NCI-H187 (cell line): ENCODE results near the gene HDAC9.

ENCODE experiments used
- DNase-seq, 2 experiments: peaks; one replicate each; lab custom pipeline; 2025; lab: John Stamatoyannopoulos, UW

HDAC9 gene

DNA sequence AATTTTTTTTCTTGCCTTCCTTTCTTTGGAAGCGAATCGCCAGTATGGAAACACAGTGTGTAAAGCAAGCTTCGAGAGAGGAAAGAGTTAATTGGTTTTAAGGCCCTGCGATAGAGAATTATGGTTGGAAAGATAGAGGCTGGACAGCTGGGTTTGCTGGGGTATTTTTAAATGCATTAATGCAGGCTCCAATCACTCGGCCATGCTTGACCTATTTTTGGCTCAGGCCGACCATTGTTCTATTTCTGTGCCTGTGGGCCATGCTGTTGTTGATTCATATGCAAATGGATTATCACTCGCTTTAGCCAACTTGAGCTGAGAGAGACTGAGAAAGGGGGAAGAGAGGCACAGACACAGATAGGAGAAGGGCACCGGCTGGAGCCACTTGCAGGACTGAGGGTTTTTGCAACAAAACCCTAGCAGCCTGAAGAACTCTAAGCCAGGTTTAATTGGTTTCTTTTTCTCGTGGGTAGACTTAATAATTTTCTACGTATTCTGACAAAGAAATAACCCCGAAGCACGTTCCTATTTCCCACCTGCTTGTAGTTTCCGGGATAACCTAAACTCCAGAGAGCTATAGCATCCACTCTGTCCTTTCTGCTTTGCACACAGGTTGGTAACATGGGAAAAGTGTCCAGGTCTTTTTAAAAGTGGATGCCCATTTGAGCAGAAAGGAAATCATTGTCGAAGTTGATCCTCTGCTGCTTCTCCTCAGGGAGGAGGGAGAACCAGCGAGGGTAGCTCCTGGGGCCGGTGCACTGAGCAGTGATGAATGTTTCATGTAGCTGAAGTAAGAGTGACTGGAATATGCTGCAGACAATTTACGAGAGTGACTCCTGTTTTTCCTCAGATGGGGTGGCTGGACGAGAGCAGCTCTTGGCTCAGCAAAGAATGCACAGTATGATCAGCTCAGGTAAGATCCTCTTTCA is at the start of gene HDAC9:
Gene HDAC9, plus strand, starts transcription at position 338 of the 929 bp plus-strand sequence. Its CDS starts 554 bp downstream, at position 892.
- DNase-seq, result peak; percentile 85 to 87

DNA sequence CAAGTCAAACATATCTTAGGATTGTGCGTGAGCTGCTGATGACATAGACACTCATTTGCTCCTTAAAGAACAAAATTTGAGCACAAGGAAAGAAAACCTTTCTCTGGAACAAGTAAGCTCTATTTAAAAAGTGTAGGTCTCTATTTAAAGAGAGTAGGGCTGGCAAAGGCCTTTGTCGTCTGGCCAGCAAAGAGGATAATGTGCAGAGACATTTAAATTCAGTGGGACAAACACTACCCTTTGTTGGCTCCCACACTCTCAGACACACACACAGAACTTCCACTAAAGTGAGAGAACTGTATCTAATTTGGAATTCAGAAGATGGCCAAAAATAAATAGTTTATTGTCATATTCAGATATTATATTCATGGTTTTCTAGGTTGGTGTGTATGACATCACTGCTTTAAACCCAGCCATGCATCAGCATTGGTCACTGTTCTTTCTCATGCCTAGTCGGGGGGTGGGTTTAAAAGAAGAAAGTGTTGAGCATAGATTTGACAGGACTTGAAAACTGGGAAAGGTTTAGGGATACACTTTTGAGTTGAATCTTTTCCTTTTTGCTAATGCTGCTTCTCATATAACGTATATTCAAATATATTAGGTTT is 49.5 kb upstream of the HDAC9 start:
- DNase-seq, result no peak

DNA sequence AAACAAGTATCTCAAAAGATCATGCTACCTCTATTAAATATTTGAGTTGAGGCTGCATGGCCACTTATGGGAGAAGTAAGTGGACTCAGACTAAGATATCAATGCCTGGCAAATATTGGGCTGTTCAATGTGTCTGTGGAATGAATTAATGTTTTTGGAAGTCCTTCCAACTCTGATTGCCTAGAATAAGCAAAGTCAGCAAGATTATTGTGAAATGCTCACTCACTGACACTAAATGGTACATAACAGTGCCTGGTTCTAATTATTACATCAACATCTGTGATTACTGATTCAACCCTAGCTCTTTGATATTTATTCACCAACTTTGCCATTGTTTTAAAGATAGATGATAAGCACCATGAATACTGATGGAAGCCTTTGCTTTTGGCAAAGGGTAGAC is 45.5 kb upstream of the HDAC9 start:
- DNase-seq, result no peak

DNA sequence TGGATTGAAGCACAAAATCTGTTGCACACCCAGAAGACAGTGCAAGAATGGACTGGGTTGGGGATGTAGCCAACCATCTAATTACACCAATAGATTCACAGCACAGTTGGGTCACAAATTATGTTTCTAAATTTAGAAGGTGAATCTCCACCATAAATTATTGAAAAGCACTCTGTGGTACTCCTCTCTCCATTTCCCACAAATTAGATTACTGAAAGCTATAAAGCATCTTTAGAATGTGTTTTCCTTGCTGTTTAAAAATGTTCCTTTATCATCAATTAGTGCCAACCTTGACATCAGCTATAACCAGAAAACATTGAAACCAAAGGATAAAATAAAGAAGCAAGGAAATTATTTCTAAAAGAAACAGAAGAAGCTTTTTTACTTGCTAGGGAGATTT is 39.9 kb upstream of the HDAC9 start:
- no peak for DNase-seq

DNA sequence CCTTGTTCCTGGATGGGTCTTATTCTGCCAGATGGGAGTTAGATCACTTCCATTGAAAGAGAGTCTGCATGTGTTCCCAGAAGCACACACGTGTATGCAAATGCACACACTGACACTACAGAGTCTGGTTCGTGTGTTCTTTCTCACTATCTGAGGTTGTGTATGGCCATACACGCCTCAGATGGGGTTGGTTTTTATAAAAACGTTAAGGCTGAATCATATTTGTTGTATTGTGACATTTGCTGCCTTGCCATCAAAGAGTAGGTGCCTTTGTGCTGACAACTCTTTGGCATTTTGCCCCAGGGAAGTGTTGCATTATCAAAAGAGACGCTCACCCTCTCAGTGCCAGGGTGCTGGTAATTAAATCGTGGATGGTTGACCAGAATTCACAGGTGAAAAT is 37.7 kb upstream of the HDAC9 start:
- peak in 1 of 2 experiments; percentile 3 for DNase-seq

DNA sequence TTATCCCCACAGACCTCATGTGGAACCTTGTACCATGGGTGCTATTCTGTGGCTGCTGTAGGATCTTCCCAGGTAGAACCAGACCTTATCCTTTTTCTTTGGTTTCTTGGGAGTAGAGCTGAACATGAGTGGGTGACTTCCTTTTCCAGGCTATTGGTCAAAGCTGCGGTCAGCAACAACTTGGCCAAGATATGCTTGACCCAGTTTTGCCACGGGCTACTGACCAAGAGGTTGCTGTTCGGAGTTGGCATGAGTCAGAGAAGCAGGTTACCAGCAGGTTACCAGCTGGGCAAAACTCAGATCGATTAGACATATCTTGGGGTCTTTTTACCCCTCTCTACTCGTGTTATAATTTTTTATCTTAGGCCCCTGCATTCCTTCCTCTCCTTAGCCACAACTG is 36.7 kb upstream of the HDAC9 start:
- no peak for DNase-seq

DNA sequence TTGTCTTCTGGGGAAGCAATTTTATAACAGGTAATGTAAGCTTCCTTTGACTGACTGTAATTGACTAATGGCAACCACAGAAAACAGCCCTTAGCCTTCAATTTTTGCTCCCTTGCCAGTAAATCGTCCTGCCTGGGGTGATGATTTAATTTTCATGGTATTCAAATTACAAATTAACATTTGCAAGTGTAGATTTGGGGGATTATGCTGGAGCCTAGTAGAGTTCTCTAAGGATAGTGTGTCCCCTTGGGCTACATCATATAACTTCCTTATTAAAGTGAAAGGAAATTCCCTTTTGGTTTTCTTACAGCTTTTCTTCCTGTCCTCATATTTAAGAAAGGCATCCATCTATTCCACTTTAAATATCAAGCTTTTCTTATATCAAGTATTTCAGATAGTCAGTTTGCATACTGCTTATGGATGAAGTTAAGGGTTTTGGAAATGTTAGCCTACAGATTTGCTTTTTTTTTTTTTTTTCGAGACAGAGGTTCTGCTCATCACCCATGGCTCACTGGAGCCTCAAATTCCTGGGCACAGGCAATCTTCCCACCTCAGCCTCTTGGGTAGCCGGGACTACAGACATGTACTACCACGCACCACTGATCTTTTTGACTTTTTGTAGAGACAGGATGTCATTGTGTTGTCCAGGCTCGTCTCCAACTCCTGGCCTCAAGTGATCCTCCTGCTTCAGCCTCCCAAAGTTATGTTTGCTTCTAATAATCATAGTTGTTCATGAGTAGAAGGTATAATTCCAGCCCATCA is 35.9 kb upstream of the HDAC9 start:
- no peak for DNase-seq

DNA sequence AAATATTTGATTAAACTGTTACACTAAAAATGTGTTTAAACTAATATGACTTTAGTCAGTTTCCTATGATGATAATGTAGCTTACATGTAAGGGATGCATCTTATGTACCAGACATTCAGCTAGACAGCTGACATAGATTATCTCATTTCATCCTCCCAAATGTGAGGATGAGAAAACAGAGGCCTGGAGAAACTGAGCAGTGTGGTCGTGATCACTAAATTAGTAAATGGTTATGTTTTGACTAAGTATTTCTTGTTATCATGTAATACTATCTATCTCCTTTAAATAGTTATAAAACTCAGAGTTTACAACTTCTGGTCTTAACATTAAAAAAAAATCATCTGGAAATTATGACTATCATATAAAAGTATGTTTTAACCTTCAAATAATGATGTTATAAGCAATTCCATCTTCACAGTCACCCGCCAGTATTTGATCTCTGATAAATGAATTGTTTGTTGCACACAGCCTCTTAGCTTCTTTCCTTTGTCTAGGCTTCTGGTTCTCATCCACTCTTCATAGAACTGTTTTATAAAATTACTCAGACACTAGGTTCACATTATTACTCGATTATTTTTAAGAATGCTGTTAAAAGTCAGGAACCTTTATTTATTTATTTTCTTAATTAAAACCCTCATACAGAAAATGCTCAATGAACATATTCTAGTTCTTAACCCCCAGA is 33.6 kb upstream of the HDAC9 start:
- no peak for DNase-seq

DNA sequence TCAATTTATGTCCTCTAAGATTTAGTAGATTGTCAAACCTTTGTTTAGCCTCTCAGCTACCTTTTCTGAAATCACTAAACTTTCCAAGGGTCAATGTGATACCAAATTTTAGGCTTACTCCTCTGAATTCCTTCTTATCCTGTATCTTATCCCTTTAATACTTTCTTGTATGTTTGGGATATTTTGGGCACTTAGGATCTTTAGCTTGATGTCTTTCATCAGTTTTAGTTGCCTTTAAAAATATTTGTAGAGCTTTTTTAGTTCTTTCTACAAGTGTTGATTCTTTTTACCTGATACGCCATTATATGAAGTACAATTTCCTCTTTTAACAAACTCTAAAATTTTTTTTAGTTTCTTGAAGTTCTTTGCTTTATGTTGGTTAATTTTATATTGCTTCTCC is 30.7 kb upstream of the HDAC9 start:
- DNase-seq, result no peak

DNA sequence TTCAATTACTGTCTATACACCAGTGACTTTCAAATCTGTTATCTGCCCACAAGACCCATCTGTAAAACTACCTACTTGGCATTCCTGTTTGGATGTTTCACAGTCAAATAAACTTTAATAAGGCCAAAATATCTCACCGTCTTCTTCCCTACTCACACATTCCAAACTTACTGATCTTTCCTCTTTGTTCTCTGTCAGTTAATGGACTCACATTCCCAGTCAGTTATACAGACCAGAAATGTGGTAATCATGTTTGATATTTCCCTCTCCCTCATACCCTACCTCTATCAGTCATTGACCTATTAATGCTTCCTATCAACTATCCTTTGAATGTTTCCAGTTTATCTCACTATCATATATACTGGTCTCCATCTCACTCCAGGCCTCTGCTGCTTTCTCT is 28.5 kb upstream of the HDAC9 start:
- DNase-seq, result no peak

DNA sequence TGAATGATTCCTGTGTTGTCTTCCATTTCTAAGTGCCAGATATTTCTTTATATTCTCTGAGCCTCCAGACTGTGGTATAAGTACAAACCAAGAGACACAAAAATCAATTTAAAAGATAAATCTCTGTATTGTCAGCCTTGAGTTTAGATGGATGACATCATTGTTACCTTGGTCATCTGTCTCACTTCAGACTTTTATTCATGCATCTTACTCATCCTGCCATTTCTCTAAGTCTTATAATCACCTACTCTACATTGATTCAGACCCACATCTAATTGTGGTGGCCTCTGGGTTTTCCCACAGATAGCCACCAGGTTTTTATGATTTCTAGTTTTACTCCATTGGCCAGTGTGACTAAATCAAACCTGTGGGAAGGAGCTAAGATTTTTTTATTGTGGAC is 26.8 kb upstream of the HDAC9 start:
- no peak for DNase-seq

DNA sequence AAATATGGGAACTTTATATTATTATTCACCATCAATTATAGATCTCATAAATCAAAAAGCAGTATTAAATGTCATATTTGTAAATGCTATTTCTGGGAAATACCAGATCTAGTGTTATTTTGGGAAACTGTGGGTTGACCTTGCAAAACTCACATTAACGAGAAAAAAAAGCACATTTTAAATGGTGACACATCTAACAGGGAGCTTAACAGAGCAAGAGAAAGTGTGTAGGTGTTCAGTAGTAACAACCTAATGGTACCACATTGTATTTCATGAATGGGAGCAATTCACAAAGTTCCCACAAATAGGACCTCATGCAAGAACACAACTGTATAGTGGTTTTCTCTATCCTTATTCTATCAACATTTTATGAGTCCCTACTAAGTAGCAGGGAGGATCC is 26.2 kb upstream of the HDAC9 start:
- DNase-seq, result no peak

DNA sequence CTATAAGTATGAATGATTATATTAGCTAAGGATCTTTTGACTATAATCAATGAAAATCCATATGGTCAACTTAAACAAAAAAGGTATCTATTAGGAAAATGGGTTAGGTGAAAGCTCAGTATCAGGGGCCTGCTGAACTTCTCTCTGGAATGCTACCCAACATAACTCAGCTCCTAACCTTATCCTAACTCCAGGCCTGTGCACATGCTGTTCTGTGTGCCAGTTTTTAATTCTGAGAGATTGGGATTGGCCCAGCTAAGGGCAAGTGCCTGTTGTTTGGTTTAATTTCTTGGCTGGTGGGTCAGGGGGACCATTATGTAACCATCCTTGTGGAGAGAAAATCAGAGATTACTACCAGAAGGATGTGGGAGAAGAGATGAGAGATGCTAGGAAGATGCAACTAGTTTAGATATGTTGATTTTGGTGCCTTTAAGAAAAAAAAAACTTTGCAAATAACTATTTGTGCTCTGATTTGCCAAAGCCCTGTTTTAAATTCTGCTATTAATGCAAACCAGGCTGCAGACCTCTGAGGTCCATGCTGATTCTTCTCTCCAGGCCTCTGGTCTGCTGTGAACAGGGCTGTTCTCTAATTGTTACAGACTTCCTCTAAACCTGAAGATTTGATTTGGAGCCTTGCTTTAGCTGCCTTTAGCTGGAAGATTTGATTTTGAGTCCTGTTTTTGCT is 23.9 kb upstream of the HDAC9 start:
- no peak for DNase-seq

DNA sequence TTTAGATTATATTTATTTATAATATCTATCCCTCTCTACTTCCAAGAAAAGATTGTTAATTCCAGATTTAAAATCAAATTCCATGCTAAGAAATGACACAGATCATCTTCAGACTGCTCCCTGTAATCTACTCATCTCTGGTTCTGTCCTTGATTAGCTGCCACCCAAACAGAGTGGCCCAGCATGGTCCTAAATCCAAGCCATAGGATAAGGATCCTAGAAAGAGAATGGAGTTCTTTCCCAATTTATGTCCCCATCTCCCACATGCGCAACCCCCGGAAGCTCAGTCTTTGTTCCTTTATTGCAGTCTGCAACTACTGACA is 23.4 kb upstream of the HDAC9 start:
- no peak for DNase-seq

DNA sequence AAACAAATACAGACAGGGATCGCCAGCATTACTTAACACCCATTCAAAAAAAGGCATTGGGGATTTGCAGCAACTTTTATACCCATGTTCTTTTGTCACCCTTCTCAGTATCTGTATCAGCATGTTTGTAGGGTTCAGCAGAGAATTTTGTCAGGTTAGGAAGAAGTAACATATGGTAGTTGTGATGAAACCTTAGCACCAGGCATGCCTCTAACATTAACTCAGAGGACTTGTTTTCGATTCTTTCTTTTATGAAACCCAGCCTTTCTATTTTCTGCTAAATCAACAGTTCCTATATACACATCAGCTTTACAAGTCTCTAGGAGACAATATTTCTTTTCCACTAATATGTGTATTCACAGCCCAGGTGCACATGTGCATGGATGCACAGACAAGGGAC is 22.4 kb upstream of the HDAC9 start:
- no peak for DNase-seq

DNA sequence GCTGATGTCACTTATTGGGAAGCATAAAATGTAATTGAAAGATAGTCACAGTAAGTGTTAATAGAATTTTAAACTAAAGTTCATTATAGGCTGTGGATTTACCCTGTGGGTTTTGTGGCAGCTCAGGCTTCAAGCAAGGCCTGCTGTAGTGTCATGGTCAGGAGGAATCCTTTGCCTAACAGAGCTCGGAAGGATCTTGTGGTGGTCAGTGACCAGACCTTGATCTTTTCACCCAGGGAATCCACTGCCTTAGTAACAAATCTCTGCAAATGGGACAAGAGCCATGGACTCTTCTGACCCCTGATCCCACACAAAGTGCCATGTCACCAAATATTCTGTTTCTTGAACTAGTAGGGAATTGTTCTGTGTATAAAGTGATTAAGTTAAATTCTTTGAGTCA is 20.6 kb upstream of the HDAC9 start:
- no peak for DNase-seq

DNA sequence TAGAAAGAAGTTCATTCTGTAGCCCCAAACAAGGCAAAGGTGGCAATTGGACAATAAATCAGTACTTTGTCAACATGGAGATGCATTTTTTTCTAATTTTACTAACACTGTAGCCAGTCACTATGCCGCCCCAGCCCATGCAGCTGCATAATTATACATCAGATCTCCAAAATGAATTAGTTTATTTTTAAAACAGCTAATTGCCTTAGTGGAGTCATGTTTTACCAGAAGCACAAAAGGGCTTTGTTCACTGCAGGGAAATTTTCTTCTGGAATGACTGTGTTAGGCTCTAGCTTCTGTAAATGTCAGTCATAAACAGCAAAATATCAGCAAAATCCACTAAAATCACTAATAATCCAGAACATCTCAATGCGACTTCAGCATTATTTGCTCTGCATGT is 20.1 kb upstream of the HDAC9 start:
- DNase-seq, result no peak

DNA sequence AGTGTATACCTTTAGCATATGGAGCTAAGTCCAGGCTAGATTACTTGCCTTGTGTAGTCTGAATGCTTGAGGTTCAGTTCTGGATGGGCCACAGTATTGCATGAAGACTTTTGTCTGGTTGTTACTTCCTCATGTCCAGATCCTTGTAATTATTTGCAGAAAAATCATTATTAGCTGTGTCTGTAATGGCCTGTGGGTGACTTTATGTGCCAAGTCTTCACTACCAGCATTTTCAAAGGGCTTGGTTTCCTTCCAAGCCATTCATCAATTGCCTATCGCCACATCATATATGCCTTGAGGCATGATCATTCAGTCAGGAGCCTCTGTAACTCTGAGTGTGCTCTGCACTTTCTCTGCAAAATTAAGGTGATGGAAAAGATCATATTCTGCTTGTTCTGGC is 13.8 kb upstream of the HDAC9 start:
- no peak for DNase-seq

DNA sequence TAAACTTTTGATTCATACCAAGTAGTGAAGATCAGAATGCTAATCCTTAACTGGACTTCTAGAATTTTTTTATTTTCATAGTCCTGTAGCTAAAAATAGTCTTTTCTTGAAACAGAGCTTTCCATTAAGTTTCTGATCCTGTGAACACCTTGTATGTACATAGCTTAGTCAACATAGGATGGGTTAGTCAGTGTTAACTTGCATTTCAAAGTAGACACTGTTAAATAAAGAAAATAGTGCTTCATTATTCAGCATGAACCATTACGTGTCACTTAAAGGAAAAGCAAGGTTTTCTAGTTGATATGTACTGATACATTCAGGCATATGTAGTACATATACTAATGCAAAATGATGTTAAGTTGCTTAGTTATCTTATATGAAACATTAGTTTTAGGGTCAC is 7.5 kb upstream of the HDAC9 start:
- no peak for DNase-seq

DNA sequence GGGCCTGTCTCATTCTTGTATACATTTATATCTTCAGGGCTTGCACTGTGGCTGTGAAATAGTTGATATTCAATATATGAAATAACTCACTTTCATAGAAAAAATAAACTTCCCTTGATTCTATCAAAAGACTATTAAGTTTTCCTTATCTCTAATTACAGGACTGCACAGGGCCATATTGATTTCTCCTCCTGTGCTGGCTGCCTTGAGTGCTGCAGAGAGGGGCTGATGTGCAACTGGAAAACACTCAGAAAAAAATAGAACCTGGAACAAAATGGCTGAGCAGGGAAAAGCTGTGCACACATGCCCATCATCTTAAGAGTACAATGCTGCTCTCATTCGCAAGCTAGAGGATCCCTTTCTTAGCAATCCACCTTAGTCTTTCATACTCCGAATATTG is 5.9 kb upstream of the HDAC9 start:
- DNase-seq, result no peak

DNA sequence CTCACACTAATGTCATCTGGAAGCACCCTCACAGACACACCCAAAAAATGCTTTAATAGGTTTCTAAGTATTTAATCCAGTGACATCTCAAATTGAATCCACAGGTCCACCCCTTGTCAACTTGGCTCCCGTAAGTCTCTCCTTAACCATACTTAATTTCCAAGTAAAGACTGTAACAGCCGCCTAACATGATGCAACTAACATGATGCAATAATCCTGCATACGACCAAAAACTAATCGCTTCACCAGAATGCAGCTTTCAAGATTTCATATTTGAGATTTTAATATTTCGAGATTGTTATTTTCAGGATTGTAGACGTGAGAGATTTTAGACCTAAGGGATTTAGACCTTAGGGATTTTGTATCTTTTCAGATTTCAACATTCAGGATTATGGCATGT is 3.7 kb upstream of the HDAC9 start:
- DNase-seq, result peak in 1 of 2 experiments; percentile 34

DNA sequence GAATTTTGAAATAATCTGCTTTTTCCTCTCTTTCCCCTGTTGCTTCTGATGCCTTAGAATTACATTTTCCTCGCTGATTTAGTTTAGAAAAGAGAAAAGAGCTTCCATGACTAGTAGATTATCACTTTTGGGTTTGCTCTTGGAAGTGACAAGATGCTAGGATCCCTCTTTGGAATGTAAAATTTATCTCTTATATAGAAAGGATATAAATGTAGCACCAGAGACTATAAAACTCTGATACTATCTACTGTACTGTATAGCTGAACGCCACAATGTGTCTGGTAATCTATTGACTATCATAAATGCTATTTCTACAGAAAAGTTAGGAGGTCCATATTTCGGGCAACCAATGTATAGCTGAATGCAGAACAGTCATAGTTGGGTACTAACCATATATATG is 1.1 kb upstream of the HDAC9 start:
- DNase-seq, result no peak
